Breast epithelium (tissue), 4 donors: ENCODE results near the gene ZNF710. TPM values are rescaled to one million over a fixed set of nuclear protein-coding genes. Genes with fewer than 3 reads are reported as not detected.

Experiments
- DNase-seq, 2 donors: peaks; one replicate each; pipeline ENCODE4 v3.0.0-alpha.2; 2019; ENCODE audit warnings: low spot score in 2 of 2
- H3K27ac ChIP-seq, 2 donors: fragments of 200-600 bp; sonication (generic) in 1 of 2; one replicate each; pipeline ENCODE4 v1.5.1; 2016 to 2019; ENCODE audit warnings: mild to moderate bottlenecking in 1 of 2
- H3K27me3 ChIP-seq, 2 donors: fragments of 200-600 bp; sonication (generic) in 1 of 2; one replicate each; pipeline versions ENCODE4 v1.5.1 to v1.6.0; 2017 to 2019; ENCODE audit warnings: control low read depth in 1 of 2, mild to moderate bottlenecking in 1 of 2
- H3K36me3 ChIP-seq: fragments of 200-600 bp; one replicate; pipeline ENCODE4 v1.5.1; 2019
- H3K4me1 ChIP-seq, 2 donors: fragments of 200-600 bp; sonication (generic); one replicate each; pipeline ENCODE4 v1.5.1; 2016 to 2019; ENCODE audit warnings: control low read depth in 1 of 2
- H3K4me3 ChIP-seq, 3 donors: fragments of 200-600 bp; sonication (generic); 1 replicate in 2 of 3; 2 replicates in 1 of 3; pipeline ENCODE4 v1.5.1; 2016 to 2019; ENCODE audit warnings: mild to moderate bottlenecking in 3 of 3, moderate library complexity in 2 of 3
- H3K9me3 ChIP-seq, 2 donors: fragments of 200-600 bp; sonication (generic) in 1 of 2; one replicate each; pipeline ENCODE4 v1.5.1; 2016 to 2019; ENCODE audit warnings: control low read depth in 1 of 2
- CTCF ChIP-seq, 3 donors: fragments of 450-650 bp; IDR thresholded peaks; one replicate each; pipeline ENCODE4 v1.5.1; 2016 to 2017; ENCODE audit warnings: antibody characterized with exemption in 3 of 3, mild to moderate bottlenecking in 3 of 3, moderate library complexity in 3 of 3
- POLR2A ChIP-seq: fragments of 450-650 bp; IDR thresholded peaks from one replicate; pipeline ENCODE4 v1.6.1; 2016; ENCODE audit warnings: antibody characterized with exemption, mild to moderate bottlenecking, moderate library complexity
- POLR2AphosphoS5 ChIP-seq, 3 donors: sonication (generic); formaldehyde crosslinking; IDR thresholded peaks; one replicate each; pipeline ENCODE4 v1.6.1; 2017; ENCODE audit warnings: antibody characterized with exemption in 3 of 3
- intact Hi-C: fragments of 100-400 bp; cut with DNase I; formaldehyde crosslinking; loops from one replicate; pipeline ENCODE4 v1.15.1; 2023; ENCODE audit warnings: low total_unique reads
- total RNA-seq, 3 donors: library from RNA; depleted of rRNA; stranded (reverse); fragments of >200 nt; gene quantifications; one replicate each; pipeline ENCODE4 v1.1.0, GENCODE V29; 2016

ZNF710 gene
- total RNA-seq, 3 donors from 2014 or later: 4.0 to 14.4 (median 10.4) TPM

GRCh38 chr15:89964232-89964954 lies 36.7 kb upstream of the ZNF710 start:
- Histone ChIP-seq H3K4me1 (no peaks in the 10 kb centered on the region), H3K36me3 (no peaks in the 10 kb centered on the region), H3K27ac (no peak overlapping the region), H3K9me3 (no peaks in the 10 kb centered on the region), H3K27me3 (no peaks in the 10 kb centered on the region), H3K4me3 (no peak overlapping the region)
- DNase-seq: no peak
- intact Hi-C loops: no loop called here
- no peak for TF ChIP-seq POLR2A
- TF ChIP-seq POLR2AphosphoS5 (IDR thresholded peaks at IDR 0.05): no peak
- TF ChIP-seq CTCF (IDR thresholded peaks at IDR 0.05): no peak

GRCh38 chr15:89967881-89968280 lies 33.2 kb upstream of the ZNF710 start:
- DNase-seq: no peak

GRCh38 chr15:89971592-89971997 lies 29.5 kb upstream of the ZNF710 start:
- DNase-seq: peak in 1 of 2 donors; percentile 54

More at GRCh38 chr15:89967881-89968280, 33.2 kb upstream of the ZNF710 start:
- Histone ChIP-seq H3K9me3 (no peaks in the 10 kb centered on the region), H3K27ac (no peak overlapping the region), H3K4me3 (no peak overlapping the region), H3K4me1 (no peaks in the 10 kb centered on the region), H3K36me3 (no peaks in the 10 kb centered on the region), H3K27me3 (no peaks in the 10 kb centered on the region)
- intact Hi-C loops: no loop called here
- TF ChIP-seq POLR2A (no peak), POLR2AphosphoS5 (IDR thresholded peaks at IDR 0.05) (no peak), CTCF (IDR thresholded peaks at IDR 0.05) (no peak)

GRCh38 chr15:89972085-89972484 lies 29.0 kb upstream of the ZNF710 start:
- no peak for DNase-seq
- no peaks in the 10 kb centered on the region for H3K27me3 ChIP-seq
- H3K4me1 ChIP-seq: no peaks in the 10 kb centered on the region
- H3K4me3 ChIP-seq: no peak overlapping the region
- H3K36me3 ChIP-seq: no peaks in the 10 kb centered on the region
- no peaks in the 10 kb centered on the region for H3K9me3 ChIP-seq
- TF ChIP-seq POLR2AphosphoS5 (IDR thresholded peaks at IDR 0.05) (no peak), POLR2A (no peak), CTCF (IDR thresholded peaks at IDR 0.05) (no peak)
- intact Hi-C loops: no loop called here
- H3K27ac ChIP-seq: no peak overlapping the region

More at GRCh38 chr15:89971592-89971997, 29.5 kb upstream of the ZNF710 start:
- Histone ChIP-seq H3K4me3 (no peak overlapping the region), H3K9me3 (no peaks in the 10 kb centered on the region), H3K27me3 (no peaks in the 10 kb centered on the region), H3K27ac (no peak overlapping the region), H3K4me1 (no peaks in the 10 kb centered on the region), H3K36me3 (no peaks in the 10 kb centered on the region)
- intact Hi-C loops: no loop called here
- TF ChIP-seq POLR2A (no peak), POLR2AphosphoS5 (IDR thresholded peaks at IDR 0.05) (no peak), CTCF (IDR thresholded peaks at IDR 0.05) (peak in 2 of 3 donors; percentile 19 to 26)

- intact Hi-C loops: no loop called here
- Histone ChIP-seq H3K4me1 (no peaks in the 10 kb centered on the region), H3K9me3 (no peaks in the 10 kb centered on the region), H3K4me3 (no peak overlapping the region), H3K27me3 (no peaks in the 10 kb centered on the region), H3K36me3 (no peaks in the 10 kb centered on the region), H3K27ac (no peak overlapping the region)
- no peak for DNase-seq
- no peak for TF ChIP-seq POLR2A
- no peak for TF ChIP-seq POLR2AphosphoS5 (IDR thresholded peaks at IDR 0.05)
- TF ChIP-seq CTCF (IDR thresholded peaks at IDR 0.05): no peak
Observed at GRCh38 chr15:89975482-89976245, 25.5 kb upstream of the ZNF710 start.
